HG03575 (cell line): ENCODE results near the gene PEX11G.

ENCODE experiments used
- ATAC-seq: cut with Tn5 transposase; IDR thresholded peaks from one replicate; pipeline ENCODE4 v1.9.1; 2021; ENCODE audit not compliant: unreplicated experiment, insufficient number of reproducible peaks, low FRiP score; ENCODE audit errors: extremely low read depth

The PEX11G gene

GRCh38 chr19:7502552-7502951 lies 13.7 kb upstream of the PEX11G start:
- no peak for ATAC-seq

- no peak for ATAC-seq
Observed at GRCh38 chr19:7500811-7501450, 12.1 kb upstream of the PEX11G start.

GRCh38 chr19:7497292-7497691 lies 8.5 kb upstream of the PEX11G start:
- no peak for ATAC-seq

GRCh38 chr19:7494416-7495098 lies 5.7 kb upstream of the PEX11G start:
- no peak for ATAC-seq

- no peak for ATAC-seq
Observed at GRCh38 chr19:7492558-7492957, 3.7 kb upstream of the PEX11G start.

GRCh38 chr19:7492142-7492541 lies 3.3 kb upstream of the PEX11G start:
- no peak for ATAC-seq

- no peak for ATAC-seq
Observed at GRCh38 chr19:7489609-7490044, 792 bp upstream of the PEX11G start.

- no peak for ATAC-seq
Observed at GRCh38 chr19:7486923-7487322, 1.9 kb downstream of the PEX11G start.

- no peak for ATAC-seq
Observed at GRCh38 chr19:7483720-7484201, 5.1 kb downstream of the PEX11G start.

- ATAC-seq, result no peak
Observed at GRCh38 chr19:7482584-7483439, 6.0 kb downstream of the PEX11G start.

GRCh38 chr19:7480970-7481255 lies 7.9 kb downstream of the PEX11G start:
- no peak for ATAC-seq

- no peak for ATAC-seq
Observed at GRCh38 chr19:7480222-7480969, 8.4 kb downstream of the PEX11G start.

GRCh38 chr19:7478843-7479227 lies 10.0 kb downstream of the PEX11G start:
- no peak for ATAC-seq

- ATAC-seq, result no peak
Observed at GRCh38 chr19:7478173-7478842, 10.5 kb downstream of the PEX11G start.

- ATAC-seq, result no peak
Observed at GRCh38 chr19:7477758-7478157, 11.1 kb downstream of the PEX11G start.

GRCh38 chr19:7476777-7477494 lies 11.9 kb downstream of the PEX11G start:
- no peak for ATAC-seq

- no peak for ATAC-seq
Observed at GRCh38 chr19:7476241-7476640, 12.6 kb downstream of the PEX11G start.

- no peak for ATAC-seq
Observed at GRCh38 chr19:7475665-7476064, 13.2 kb downstream of the PEX11G start.
